C4-2B (cell line): ENCODE data around the gene DNAJC17.

Experiments used
- H3K27ac ChIP-seq: fragments of 450-650 bp; 2 replicates; pipeline ENCODE4 v1.5.1; 2017
- CTCF ChIP-seq: fragments of 450-650 bp; conservative IDR thresholded peaks from 2 replicates; pipeline ENCODE4 v1.5.1; 2017; ENCODE audit warnings: mild to moderate bottlenecking
- ZFX ChIP-seq: fragments of 450-650 bp; IDR thresholded peaks from 2 replicates; pipeline ENCODE4 v1.6.1; 2017

Gene DNAJC17

GRCh38 chr15:40746916-40747418 lies 60.3 kb downstream of the DNAJC17 start:
- TF ChIP-seq ZFX: no peak
- no peak for TF ChIP-seq CTCF
- no peak overlapping the region for H3K27ac ChIP-seq

GRCh38 chr15:40744815-40745152 lies 62.5 kb downstream of the DNAJC17 start:
- TF ChIP-seq CTCF: no peak
- TF ChIP-seq ZFX: no peak
- no peak overlapping the region for H3K27ac ChIP-seq

GRCh38 chr15:40743921-40744814 lies 63.1 kb downstream of the DNAJC17 start:
- TF ChIP-seq ZFX (no peak), CTCF (no peak)
- H3K27ac ChIP-seq: no peak overlapping the region

DNA sequence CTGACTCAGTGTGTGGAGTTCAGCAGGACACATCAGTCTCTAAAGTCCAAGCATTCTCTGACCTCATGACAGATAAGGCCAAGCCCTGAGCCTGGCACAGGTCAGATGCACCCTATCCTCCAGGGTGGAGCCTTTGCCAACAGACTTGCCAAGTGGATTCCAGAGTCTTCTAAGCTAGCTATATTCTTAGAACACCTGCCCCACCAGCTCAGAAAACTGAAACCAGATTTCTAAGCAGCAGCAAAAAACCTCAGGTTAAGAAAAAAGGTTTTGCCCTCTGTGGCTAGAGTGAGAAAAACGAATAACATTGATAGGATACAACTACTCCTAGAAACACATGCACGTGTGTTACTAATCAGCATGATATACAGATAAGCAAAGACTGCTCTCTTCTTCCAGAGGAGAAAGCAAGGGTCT lies 63.8 kb downstream of the DNAJC17 start:
- H3K27ac ChIP-seq: no peak overlapping the region

GRCh38 chr15:40739854-40740253 lies 67.4 kb downstream of the DNAJC17 start:
- H3K27ac ChIP-seq: no peak overlapping the region
- TF ChIP-seq ZFX (no peak), CTCF (no peak; the same call in 1 of the 2 replicates)

More for the DNA sequence above, 63.8 kb downstream of the DNAJC17 start:
- TF ChIP-seq CTCF (no peak), ZFX (no peak)

- no peak overlapping the region for H3K27ac ChIP-seq
- TF ChIP-seq ZFX (no peak), CTCF (no peak)
Observed at GRCh38 chr15:40739047-40739446, 68.2 kb downstream of the DNAJC17 start.

DNA sequence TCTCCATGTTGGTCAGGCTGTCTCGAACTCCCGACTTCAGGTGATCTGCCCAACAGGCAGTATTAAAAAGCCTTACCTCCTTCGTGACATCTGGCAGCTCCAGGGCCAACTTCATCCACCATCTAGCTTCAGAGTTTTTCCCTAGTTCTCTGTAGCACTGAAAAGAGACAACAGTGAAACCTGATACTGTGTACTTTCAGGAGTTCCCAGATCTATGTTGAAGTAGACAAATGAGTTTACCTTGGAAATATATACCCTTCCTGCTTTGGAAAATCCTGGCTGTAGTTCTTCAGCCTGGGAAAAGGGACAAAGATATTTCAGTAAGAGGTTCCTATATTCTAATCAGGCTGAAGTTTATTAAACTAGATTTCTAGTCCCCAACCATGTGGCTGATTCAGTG lies 70.2 kb downstream of the DNAJC17 start:
- H3K27ac ChIP-seq: peak overlapping the region; percentile 94
- TF ChIP-seq CTCF (no peak), ZFX (no peak)
